ENCODE data around the gene ITPKB.

- TF ChIP-seq, protein P1, sequence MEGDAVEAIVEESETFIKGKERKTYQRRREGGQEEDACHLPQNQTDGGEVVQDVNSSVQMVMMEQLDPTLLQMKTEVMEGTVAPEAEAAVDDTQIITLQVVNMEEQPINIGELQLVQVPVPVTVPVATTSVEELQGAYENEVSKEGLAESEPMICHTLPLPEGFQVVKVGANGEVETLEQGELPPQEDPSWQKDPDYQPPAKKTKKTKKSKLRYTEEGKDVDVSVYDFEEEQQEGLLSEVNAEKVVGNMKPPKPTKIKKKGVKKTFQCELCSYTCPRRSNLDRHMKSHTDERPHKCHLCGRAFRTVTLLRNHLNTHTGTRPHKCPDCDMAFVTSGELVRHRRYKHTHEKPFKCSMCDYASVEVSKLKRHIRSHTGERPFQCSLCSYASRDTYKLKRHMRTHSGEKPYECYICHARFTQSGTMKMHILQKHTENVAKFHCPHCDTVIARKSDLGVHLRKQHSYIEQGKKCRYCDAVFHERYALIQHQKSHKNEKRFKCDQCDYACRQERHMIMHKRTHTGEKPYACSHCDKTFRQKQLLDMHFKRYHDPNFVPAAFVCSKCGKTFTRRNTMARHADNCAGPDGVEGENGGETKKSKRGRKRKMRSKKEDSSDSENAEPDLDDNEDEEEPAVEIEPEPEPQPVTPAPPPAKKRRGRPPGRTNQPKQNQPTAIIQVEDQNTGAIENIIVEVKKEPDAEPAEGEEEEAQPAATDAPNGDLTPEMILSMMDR (conservative IDR thresholded peaks at IDR 0.05; ENCODE audit: low read depth, low read length): no peak
- TF ChIP-seq EZH2 (IDR thresholded peaks at IDR 0.05; ENCODE audit: low read length, unreplicated experiment): no peak
Measured at GRCh38 chr1:226708342-226708780, 30.7 kb downstream of the ITPKB start.

All from PC-3 (cell line).